ENCODE measurements around the gene SH3PXD2A. TPM values are rescaled to one million over a fixed set of nuclear protein-coding genes. Genes with fewer than 3 reads are reported as not detected.

SH3PXD2A gene
- total and polyA plus RNA-seq, 4 donors = 23.1 to 41.2 (median 32.7) TPM

DNA sequence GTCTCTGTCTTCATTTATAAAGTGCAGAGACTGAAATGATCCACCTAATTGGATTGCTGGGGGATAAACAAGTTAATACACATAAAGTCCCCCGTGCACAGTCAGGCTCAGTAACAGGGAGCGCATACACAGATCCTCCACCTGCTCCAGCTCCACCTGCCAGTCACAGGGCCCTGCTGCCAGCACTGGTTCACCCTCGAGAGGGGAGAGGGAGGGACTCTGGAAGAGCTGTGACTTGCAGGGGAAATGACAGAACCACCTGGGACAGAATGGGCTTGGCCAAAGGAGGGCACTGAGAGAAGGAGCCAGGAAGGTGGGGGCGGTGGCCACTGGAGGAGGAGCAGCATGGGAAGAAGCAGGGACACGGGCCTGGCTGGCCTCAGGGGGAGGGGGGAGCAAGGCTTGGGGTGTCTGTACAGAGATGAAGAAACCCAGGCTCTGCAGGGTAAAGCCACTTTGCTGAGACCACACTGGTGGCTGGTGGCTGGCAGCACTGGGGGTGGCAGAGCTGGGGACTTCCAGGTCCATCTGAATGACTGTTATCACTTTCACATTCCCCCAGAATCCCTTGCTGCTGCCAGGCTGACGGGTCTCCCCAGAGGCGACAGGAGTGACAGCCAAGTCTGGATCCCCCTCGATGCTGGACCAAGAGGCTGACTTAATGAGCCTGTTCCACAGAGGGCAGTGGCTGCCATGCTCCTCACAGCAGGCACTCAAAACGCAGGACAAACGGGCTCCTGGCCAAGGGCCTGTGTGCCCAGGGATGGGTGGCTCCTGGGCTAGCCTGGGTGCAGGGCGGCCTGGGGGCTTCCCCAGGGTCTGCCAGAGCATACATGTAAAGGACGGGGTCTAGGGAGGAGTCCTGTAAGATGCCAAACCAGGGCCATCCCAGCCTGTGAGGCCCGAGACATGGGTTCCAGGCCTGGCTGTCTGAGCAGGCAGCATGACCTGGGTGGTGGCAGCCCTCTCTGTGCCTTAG is 151.1 kb downstream of the SH3PXD2A start:
- H3K9me3 ChIP-seq (ENCODE audit: control insufficient read depth, insufficient read depth, low read length) = no peaks in the 10 kb centered on the region
- WGBS (ENCODE audit: insufficient coverage) = 56% methylated on average over 11 of the region's 13 CpGs
- peaks cover 38% of the 10 kb centered on the region for H3K4me1 ChIP-seq (ENCODE audit: control insufficient read depth, insufficient read depth, low read length)
- H3K4me3 ChIP-seq (ENCODE audit: low read depth, low read length) = no peak overlapping the region
- no peaks in the 10 kb centered on the region for H3K27me3 ChIP-seq (ENCODE audit: control insufficient read depth, insufficient read depth, low read length)
- DNase-seq (ENCODE audit: low read depth in 4 of 6, low spot score in 6 of 6) = peak in 1 of 6 donors; percentile 29
- peaks cover 11% of the 10 kb centered on the region for H3K36me3 ChIP-seq (ENCODE audit: control insufficient read depth, insufficient read depth, low read length)
- no peak overlapping the region for H3K27ac ChIP-seq (ENCODE audit: low read depth, low read length)

- Histone ChIP-seq H3K4me3 (ENCODE audit: low read depth, low read length) (no peak overlapping the region), H3K27ac (ENCODE audit: low read depth, low read length) (no peak overlapping the region), H3K4me1 (ENCODE audit: control insufficient read depth, insufficient read depth, low read length) (peaks cover 49% of the 10 kb centered on the region), H3K9me3 (ENCODE audit: control insufficient read depth, insufficient read depth, low read length) (no peaks in the 10 kb centered on the region), H3K27me3 (ENCODE audit: control insufficient read depth, insufficient read depth, low read length) (peaks cover 2% of the 10 kb centered on the region), H3K36me3 (ENCODE audit: control insufficient read depth, insufficient read depth, low read length) (peaks cover 5% of the 10 kb centered on the region)
- no peak for DNase-seq (ENCODE audit: low read depth in 4 of 6, low spot score in 6 of 6)
- WGBS (ENCODE audit: insufficient coverage) = 18% methylated on average over 1 of the region's 1 CpG
Observed at GRCh38 chr10:103701380-103702222, 153.8 kb downstream of the SH3PXD2A start.

- no peak for DNase-seq (ENCODE audit: low read depth in 4 of 6, low spot score in 6 of 6)
- Histone ChIP-seq H3K36me3 (ENCODE audit: control insufficient read depth, insufficient read depth, low read length) (peaks cover 5% of the 10 kb centered on the region), H3K27ac (ENCODE audit: low read depth, low read length) (peak overlapping the region; percentile 78), H3K4me1 (ENCODE audit: control insufficient read depth, insufficient read depth, low read length) (peaks cover 61% of the 10 kb centered on the region), H3K27me3 (ENCODE audit: control insufficient read depth, insufficient read depth, low read length) (peaks cover 10% of the 10 kb centered on the region), H3K9me3 (ENCODE audit: control insufficient read depth, insufficient read depth, low read length) (no peaks in the 10 kb centered on the region), H3K4me3 (ENCODE audit: low read depth, low read length) (no peak overlapping the region)
Observed at GRCh38 chr10:103700436-103700715, 155.0 kb downstream of the SH3PXD2A start.

DNA sequence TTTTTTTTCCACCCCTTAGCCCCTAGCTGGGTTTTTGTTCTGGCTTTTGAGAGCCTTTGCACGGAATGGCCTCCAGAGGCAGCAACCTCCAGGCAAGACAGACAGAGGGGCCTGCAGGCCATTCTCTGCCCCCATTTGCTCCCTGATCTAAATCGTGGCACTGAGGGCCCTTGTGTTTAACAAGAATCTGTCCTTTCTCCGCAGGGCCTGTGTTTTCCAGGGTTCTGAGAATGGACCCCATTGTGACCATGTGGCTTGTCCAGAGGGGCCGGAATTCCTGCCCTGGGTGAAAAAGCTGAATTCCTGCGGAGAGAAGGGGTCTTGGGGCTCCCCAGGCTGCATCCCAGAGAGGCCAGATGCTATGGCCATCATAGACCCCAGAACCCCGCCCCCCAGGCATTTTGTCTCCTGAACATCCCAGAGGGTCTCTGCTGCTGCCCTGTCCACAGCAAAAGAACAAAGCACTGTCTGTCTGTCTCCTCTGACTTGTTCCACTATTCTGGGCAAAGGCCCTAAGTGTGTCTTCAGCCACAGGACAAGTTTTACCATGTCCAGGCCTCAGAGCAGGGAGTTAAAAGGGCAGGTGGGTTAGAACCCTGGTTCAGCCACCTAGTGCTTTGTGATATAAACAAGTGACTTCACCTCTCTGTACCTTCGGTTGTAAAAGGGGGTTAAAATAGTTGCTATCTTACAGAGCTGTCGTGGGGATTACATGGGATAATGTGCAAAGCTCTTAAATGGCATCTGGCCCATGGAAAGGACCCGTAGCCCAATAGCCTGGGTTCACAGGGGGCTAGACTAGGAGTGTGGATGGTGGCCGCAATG is 155.6 kb downstream of the SH3PXD2A start:
- Histone ChIP-seq H3K27ac (ENCODE audit: low read depth, low read length) (peak overlapping the region; percentile 78), H3K36me3 (ENCODE audit: control insufficient read depth, insufficient read depth, low read length) (peaks cover 2% of the 10 kb centered on the region), H3K4me1 (ENCODE audit: control insufficient read depth, insufficient read depth, low read length) (peaks cover 67% of the 10 kb centered on the region), H3K9me3 (ENCODE audit: control insufficient read depth, insufficient read depth, low read length) (no peaks in the 10 kb centered on the region), H3K4me3 (ENCODE audit: low read depth, low read length) (no peak overlapping the region), H3K27me3 (ENCODE audit: control insufficient read depth, insufficient read depth, low read length) (peaks cover 15% of the 10 kb centered on the region)
- peak in 1 of 6 donors; percentile 64 for DNase-seq (ENCODE audit: low read depth in 4 of 6, low spot score in 6 of 6)
- WGBS (ENCODE audit: insufficient coverage) = 84% methylated on average over 10 of the region's 10 CpGs

GRCh38 chr10:103698266-103698665 is 157.1 kb downstream of the SH3PXD2A start:
- 69% methylated on average over 3 of the region's 4 CpGs for WGBS (ENCODE audit: insufficient coverage)
- no peaks in the 10 kb centered on the region for H3K36me3 ChIP-seq (ENCODE audit: control insufficient read depth, insufficient read depth, low read length)
- no peak for DNase-seq (ENCODE audit: low read depth in 4 of 6, low spot score in 6 of 6)
- H3K4me3 ChIP-seq (ENCODE audit: low read depth, low read length) = no peak overlapping the region
- peaks cover 67% of the 10 kb centered on the region for H3K4me1 ChIP-seq (ENCODE audit: control insufficient read depth, insufficient read depth, low read length)
- peak overlapping the region; percentile 62 for H3K27ac ChIP-seq (ENCODE audit: low read depth, low read length)
- no peaks in the 10 kb centered on the region for H3K9me3 ChIP-seq (ENCODE audit: control insufficient read depth, insufficient read depth, low read length)
- peaks cover 31% of the 10 kb centered on the region for H3K27me3 ChIP-seq (ENCODE audit: control insufficient read depth, insufficient read depth, low read length)

DNA sequence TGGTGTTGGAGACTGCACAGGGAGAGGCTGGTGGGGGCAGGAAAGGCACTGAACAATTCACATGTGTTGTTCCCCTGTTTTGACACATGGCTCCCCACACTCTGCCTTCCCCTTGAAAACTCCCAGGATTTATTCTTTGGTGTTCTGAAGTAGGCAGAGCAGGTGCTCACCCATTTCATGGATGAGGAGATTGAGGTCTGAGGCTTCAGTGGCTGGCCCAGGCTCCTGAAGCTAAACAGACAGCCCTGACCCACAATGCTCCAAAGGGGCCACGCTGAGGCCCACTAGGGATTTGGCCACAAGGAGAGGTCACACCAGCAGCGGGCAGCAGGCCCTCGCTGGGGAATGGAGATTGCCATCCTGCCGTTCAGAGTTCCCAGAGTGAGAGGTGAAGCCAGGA is 157.6 kb downstream of the SH3PXD2A start:
- H3K27me3 ChIP-seq (ENCODE audit: control insufficient read depth, insufficient read depth, low read length) = peaks cover 34% of the 10 kb centered on the region
- no peaks in the 10 kb centered on the region for H3K9me3 ChIP-seq (ENCODE audit: control insufficient read depth, insufficient read depth, low read length)
- no peaks in the 10 kb centered on the region for H3K36me3 ChIP-seq (ENCODE audit: control insufficient read depth, insufficient read depth, low read length)
- H3K27ac ChIP-seq (ENCODE audit: low read depth, low read length) = peak overlapping the region; percentile 62
- no peak for DNase-seq (ENCODE audit: low read depth in 4 of 6, low spot score in 6 of 6)
- peaks cover 70% of the 10 kb centered on the region for H3K4me1 ChIP-seq (ENCODE audit: control insufficient read depth, insufficient read depth, low read length)
- H3K4me3 ChIP-seq (ENCODE audit: low read depth, low read length) = no peak overlapping the region
- WGBS (ENCODE audit: insufficient coverage) = 98% methylated on average over 4 of the region's 4 CpGs

GRCh38 chr10:103696411-103697145 is 158.8 kb downstream of the SH3PXD2A start:
- peaks cover 80% of the 10 kb centered on the region for H3K4me1 ChIP-seq (ENCODE audit: control insufficient read depth, insufficient read depth, low read length)
- peaks cover 38% of the 10 kb centered on the region for H3K27me3 ChIP-seq (ENCODE audit: control insufficient read depth, insufficient read depth, low read length)
- no peaks in the 10 kb centered on the region for H3K36me3 ChIP-seq (ENCODE audit: control insufficient read depth, insufficient read depth, low read length)
- H3K27ac ChIP-seq (ENCODE audit: low read depth, low read length) = peak overlapping the region; percentile 62
- H3K9me3 ChIP-seq (ENCODE audit: control insufficient read depth, insufficient read depth, low read length) = no peaks in the 10 kb centered on the region
- DNase-seq (ENCODE audit: low read depth in 4 of 6, low spot score in 6 of 6) = no peak
- H3K4me3 ChIP-seq (ENCODE audit: low read depth, low read length) = no peak overlapping the region
- 14% methylated on average over 3 of the region's 10 CpGs for WGBS (ENCODE audit: insufficient coverage)

DNA sequence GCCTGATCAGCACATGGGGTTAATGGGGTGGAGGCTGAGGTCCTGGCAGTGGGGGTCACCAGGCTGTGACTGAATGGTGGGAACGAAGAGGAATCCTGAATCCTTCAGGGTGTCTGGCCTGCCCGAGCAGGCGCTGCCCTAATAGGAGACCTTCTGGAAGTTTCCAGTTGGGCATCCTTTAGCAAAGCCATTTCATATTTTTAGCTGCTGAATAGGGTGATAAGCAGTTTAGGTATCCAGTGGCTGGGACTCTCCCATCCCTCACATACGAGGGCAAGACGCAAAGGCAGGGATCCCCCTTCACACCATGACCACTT is 159.3 kb downstream of the SH3PXD2A start:
- H3K27ac ChIP-seq (ENCODE audit: low read depth, low read length) = peak overlapping the region; percentile 47
- peaks cover 81% of the 10 kb centered on the region for H3K4me1 ChIP-seq (ENCODE audit: control insufficient read depth, insufficient read depth, low read length)
- DNase-seq (ENCODE audit: low read depth in 4 of 6, low spot score in 6 of 6) = no peak
- H3K27me3 ChIP-seq (ENCODE audit: control insufficient read depth, insufficient read depth, low read length) = peaks cover 38% of the 10 kb centered on the region
- no peaks in the 10 kb centered on the region for H3K36me3 ChIP-seq (ENCODE audit: control insufficient read depth, insufficient read depth, low read length)
- no peaks in the 10 kb centered on the region for H3K9me3 ChIP-seq (ENCODE audit: control insufficient read depth, insufficient read depth, low read length)
- no peak overlapping the region for H3K4me3 ChIP-seq (ENCODE audit: low read depth, low read length)
- 76% methylated on average over 3 of the region's 5 CpGs for whole genome bisulfite sequencing (ENCODE audit: insufficient coverage)

DNA sequence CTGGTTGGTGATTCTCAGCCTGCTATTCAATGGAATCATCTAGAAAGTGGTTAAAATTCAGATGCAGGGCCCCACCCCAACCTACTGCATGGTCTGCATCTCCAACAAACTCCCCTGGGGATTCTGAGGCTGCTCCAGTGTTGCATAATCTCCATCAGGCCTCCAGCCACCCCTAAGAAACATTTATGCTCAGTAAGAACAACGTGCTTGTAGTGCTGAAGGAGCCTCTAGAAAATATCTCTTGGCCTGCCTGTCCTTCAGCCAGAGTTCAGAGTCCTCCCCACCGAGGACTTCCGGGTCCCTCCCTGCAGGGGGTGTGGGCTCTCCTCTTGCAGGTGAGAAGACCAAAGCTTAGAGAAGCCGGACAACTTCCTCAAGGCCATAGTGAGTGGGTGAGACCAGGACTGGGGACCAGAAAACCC is 159.8 kb downstream of the SH3PXD2A start:
- H3K4me1 ChIP-seq (ENCODE audit: control insufficient read depth, insufficient read depth, low read length) = peaks cover 80% of the 10 kb centered on the region
- peak overlapping the region; percentile 47 for H3K27ac ChIP-seq (ENCODE audit: low read depth, low read length)

More for the DNA sequence above, 159.8 kb downstream of the SH3PXD2A start:
- Histone ChIP-seq H3K4me3 (ENCODE audit: low read depth, low read length) (no peak overlapping the region), H3K27me3 (ENCODE audit: control insufficient read depth, insufficient read depth, low read length) (peaks cover 40% of the 10 kb centered on the region), H3K36me3 (ENCODE audit: control insufficient read depth, insufficient read depth, low read length) (no peaks in the 10 kb centered on the region), H3K9me3 (ENCODE audit: control insufficient read depth, insufficient read depth, low read length) (no peaks in the 10 kb centered on the region)
- 84% methylated on average over 4 of the region's 4 CpGs for WGBS (ENCODE audit: insufficient coverage)
- no peak for DNase-seq (ENCODE audit: low read depth in 4 of 6, low spot score in 6 of 6)

All from spinal cord (tissue), 10 donors.